ENCODE measurements around the gene SLC35F6. TPM values are rescaled to one million over a fixed set of nuclear protein-coding genes. Genes with fewer than 3 reads are reported as not detected.

SLC35F6 gene
- total and polyA plus RNA-seq, 2 donors (not counting 3 experiments of a cell fraction or from before 2014, with no cell fraction given), result 34.6 to 39.8 TPM

DNA sequence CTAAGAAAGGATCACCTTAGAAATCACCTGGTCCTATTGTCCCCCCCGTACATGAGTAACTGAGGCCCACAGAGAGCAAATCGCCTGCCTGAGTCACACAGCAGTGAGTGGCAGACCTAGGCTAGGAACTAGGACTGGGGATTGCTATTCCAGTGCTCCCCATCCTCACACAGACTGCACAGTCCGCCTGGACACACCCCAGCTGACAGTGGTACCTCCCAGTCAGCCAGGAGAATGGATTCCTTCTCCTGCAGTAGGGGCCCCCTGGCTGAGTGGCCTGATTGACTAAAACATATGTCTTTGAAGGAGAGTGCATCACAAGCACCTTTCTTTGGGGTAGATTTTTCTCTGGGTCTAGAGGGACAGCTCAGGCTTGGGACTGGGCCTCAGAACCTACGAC is 32.4 kb upstream of the SLC35F6 start:
- Histone ChIP-seq H3K9ac (replicated peaks; ENCODE audit: extremely low read depth, insufficient read depth, low read length) (no peak overlapping the region), H3K9me3 (replicated peaks; ENCODE audit: control insufficient read depth, insufficient read depth, low read length) (no peaks in the 10 kb centered on the region), H3K4me2 (ENCODE audit: insufficient read depth, low read length) (no peak overlapping the region), H3K4me1 (ENCODE audit: control insufficient read depth, extremely low read depth, insufficient read depth, low read length) (peaks cover 3% of the 10 kb centered on the region), H4K20me1 (replicated peaks; ENCODE audit: control insufficient read depth, extremely low read depth, insufficient read depth, low read length) (no peaks in the 10 kb centered on the region), H3K9me1 (replicated peaks; ENCODE audit: control insufficient read depth, extremely low read depth, insufficient read depth, low read length) (no peaks in the 10 kb centered on the region), H3K36me3 (ENCODE audit: control insufficient read depth in 2 of 2, extremely low read depth in 1 of 2, insufficient read depth in 2 of 2, low read length in 2 of 2) (no peaks in the 10 kb centered on the region), H3K79me2 (ENCODE audit: control insufficient read depth, insufficient read depth, low read length) (no peaks in the 10 kb centered on the region), H2AFZ (ENCODE audit: low read depth, low read length) (no peak overlapping the region), H3K4me3 (replicated peaks in 1 of 3; ENCODE audit: insufficient read depth in 1 of 3, low read depth in 1 of 3, low read length in 3 of 3) (no peak overlapping the region), H3K27ac (ENCODE audit: insufficient read depth, low read depth, low read length) (no peak overlapping the region), H3K27me3 (ENCODE audit: control insufficient read depth in 2 of 2, insufficient read depth in 2 of 2, low read length in 2 of 2) (peaks cover 0 to 10% of the 10 kb centered on the region in 2 experiments)
- no TSS peak for BruUV-seq (replicated peaks)
- TF ChIP-seq JUN (IDR thresholded peaks at IDR 0.05; ENCODE audit: borderline replicate concordance, insufficient read depth, insufficient read length, low read depth), result no peak
- TF ChIP-seq FOS (IDR thresholded peaks at IDR 0.05; ENCODE audit: borderline replicate concordance, insufficient read depth, low read length), result no peak
- TF ChIP-seq GATA2 (IDR thresholded peaks at IDR 0.05; ENCODE audit: insufficient read depth, insufficient read length, low read depth, low read length), result no peak
- no peak for TF ChIP-seq POLR2AphosphoS5 (IDR thresholded peaks at IDR 0.05; ENCODE audit: insufficient read depth, low read depth, low read length)
- TF ChIP-seq, protein P1, sequence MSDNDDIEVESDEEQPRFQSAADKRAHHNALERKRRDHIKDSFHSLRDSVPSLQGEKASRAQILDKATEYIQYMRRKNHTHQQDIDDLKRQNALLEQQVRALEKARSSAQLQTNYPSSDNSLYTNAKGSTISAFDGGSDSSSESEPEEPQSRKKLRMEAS (IDR thresholded peaks at IDR 0.05; ENCODE audit: insufficient read depth, insufficient read length), result no peak
- TF ChIP-seq, protein P2, sequence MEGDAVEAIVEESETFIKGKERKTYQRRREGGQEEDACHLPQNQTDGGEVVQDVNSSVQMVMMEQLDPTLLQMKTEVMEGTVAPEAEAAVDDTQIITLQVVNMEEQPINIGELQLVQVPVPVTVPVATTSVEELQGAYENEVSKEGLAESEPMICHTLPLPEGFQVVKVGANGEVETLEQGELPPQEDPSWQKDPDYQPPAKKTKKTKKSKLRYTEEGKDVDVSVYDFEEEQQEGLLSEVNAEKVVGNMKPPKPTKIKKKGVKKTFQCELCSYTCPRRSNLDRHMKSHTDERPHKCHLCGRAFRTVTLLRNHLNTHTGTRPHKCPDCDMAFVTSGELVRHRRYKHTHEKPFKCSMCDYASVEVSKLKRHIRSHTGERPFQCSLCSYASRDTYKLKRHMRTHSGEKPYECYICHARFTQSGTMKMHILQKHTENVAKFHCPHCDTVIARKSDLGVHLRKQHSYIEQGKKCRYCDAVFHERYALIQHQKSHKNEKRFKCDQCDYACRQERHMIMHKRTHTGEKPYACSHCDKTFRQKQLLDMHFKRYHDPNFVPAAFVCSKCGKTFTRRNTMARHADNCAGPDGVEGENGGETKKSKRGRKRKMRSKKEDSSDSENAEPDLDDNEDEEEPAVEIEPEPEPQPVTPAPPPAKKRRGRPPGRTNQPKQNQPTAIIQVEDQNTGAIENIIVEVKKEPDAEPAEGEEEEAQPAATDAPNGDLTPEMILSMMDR (IDR thresholded peaks at IDR 0.05; ENCODE audit: extremely low read depth in 1 of 2, insufficient read depth in 1 of 2, low read depth in 1 of 2, low read length in 2 of 2), result no peak
- no peak for TF ChIP-seq MYC (IDR thresholded peaks at IDR 0.05; ENCODE audit: low read depth, low read length)
- no peak for TF ChIP-seq EZH2 (IDR thresholded peaks at IDR 0.05; ENCODE audit: borderline replicate concordance, low read depth, low read length, severe bottlenecking)
- TF ChIP-seq POLR2A (IDR thresholded peaks at IDR 0.05; ENCODE audit: low read depth, low read length), result no peak
- FAIRE-seq (no peak), DNase-seq (ENCODE audit: low read depth, low spot score) (no peak)
- intact Hi-C loops (cut with micrococcal nuclease), result no loop called here
- dilution Hi-C loops (cut with MboI; ENCODE audit: extremely low pct_ligation_motif_present, low sequenced_read_pairs), result no loop called here
- ChIA-PET POLR2A (no interaction called here), CTCF (interaction anchor here (0.7 to 5.4 kb wide), 7 partner anchors 11 to 154 kb away, joined by 3 to 39 read pairs (median 3); no protein-coding TSS in a partner anchor)

All from endothelial cell of umbilical vein (primary cell).